ENCODE data around the gene UCP2. TPM values are rescaled to one million over a fixed set of nuclear protein-coding genes. Genes with fewer than 3 reads are reported as not detected.
"Not testable (repeated sequence)": the region's sequence is repeated elsewhere in the genome, so short reads cannot be mapped to it uniquely, and the experiment has no call there.

The UCP2 gene
- total RNA-seq, 1 donor = 1.5 TPM

- no peak overlapping the region for H3K4me3 ChIP-seq (ENCODE audit: low read depth, low read length)
- DNase-seq (ENCODE audit: low read depth) = no peak
- TF ChIP-seq, protein P1, sequence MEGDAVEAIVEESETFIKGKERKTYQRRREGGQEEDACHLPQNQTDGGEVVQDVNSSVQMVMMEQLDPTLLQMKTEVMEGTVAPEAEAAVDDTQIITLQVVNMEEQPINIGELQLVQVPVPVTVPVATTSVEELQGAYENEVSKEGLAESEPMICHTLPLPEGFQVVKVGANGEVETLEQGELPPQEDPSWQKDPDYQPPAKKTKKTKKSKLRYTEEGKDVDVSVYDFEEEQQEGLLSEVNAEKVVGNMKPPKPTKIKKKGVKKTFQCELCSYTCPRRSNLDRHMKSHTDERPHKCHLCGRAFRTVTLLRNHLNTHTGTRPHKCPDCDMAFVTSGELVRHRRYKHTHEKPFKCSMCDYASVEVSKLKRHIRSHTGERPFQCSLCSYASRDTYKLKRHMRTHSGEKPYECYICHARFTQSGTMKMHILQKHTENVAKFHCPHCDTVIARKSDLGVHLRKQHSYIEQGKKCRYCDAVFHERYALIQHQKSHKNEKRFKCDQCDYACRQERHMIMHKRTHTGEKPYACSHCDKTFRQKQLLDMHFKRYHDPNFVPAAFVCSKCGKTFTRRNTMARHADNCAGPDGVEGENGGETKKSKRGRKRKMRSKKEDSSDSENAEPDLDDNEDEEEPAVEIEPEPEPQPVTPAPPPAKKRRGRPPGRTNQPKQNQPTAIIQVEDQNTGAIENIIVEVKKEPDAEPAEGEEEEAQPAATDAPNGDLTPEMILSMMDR (IDR thresholded peaks at IDR 0.05; ENCODE audit: insufficient read depth, low read length) = no peak
These were observed 43.5 kb downstream of the UCP2 start for GRCh38 chr11:73939096-73939495.

DNA sequence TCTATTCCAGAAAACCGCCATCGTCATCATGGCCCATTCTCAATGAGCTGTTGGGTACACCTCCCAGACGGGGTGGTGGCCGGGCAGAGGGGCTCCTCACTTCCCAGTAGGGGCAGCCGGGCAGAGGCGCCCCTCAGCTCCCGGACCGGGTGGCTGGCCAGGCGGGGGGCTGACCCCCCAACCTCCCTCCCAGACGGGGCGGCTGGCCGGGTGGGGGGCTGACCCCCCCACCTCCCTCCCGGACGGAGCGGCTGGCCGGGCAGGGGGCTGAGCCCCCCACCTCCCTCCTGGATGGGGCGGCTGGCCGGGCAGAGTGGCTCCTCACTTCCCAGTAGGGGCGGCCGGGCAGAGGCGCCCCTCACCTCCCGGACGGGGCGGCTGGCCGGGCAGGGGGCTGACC lies 46.6 kb downstream of the UCP2 start:
- DNase-seq (ENCODE audit: low read depth) = not testable (repeated sequence)

DNA sequence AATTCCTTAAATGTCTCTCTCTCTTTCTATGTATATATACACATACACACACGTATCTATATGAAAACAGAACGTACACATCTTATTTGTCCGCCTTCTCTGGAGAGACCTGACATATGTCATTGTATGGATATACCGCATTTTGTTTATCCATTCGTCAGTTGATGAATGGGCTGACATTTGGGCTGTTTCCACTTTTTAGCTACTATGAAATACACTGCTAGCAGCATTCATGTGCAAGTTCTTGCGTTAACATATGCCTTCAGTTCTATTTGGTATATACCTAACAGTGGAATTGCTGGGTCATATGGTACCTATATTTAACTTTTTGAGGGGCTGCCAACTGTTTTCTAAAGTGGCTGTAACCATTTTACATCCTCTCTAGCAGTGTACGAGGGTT lies 49.9 kb downstream of the UCP2 start:
- H3K4me3 ChIP-seq (ENCODE audit: low read depth, low read length) = no peak overlapping the region
- no peak for DNase-seq (ENCODE audit: low read depth)
- TF ChIP-seq, protein P1 (IDR thresholded peaks at IDR 0.05; ENCODE audit: insufficient read depth, low read length) = no peak

More for the DNA sequence above, 46.6 kb downstream of the UCP2 start:
- not testable (repeated sequence) for H3K4me3 ChIP-seq (ENCODE audit: low read depth, low read length)

DNA sequence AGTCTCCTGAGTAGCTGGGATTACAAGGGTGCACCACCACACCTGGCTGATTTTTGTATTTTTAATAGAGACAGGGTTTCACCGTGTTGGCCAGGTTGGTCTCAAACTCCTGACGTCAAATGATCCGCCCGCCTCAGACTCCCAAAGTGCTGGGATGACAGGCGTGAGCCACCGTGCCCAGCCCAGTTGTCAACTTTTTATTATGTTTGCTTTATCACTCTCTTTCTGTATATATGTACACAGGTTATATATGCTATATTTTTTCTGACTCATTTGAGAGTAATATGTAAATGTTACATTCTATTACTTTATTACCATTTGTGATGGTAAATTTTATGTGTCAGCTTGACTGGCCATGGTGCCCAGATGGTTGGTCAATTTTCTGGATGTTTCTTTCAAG lies 50.7 kb downstream of the UCP2 start:
- H3K4me3 ChIP-seq (ENCODE audit: low read depth, low read length) = no peak overlapping the region
- DNase-seq (ENCODE audit: low read depth) = no peak
- TF ChIP-seq, protein P1 (IDR thresholded peaks at IDR 0.05; ENCODE audit: insufficient read depth, low read length) = no peak

- DNase-seq (ENCODE audit: low read depth) = peak; percentile 77
- TF ChIP-seq, protein P1 (IDR thresholded peaks at IDR 0.05; ENCODE audit: insufficient read depth, low read length) = peak; percentile 31
- no peak overlapping the region for H3K4me3 ChIP-seq (ENCODE audit: low read depth, low read length)
These were observed 51.5 kb downstream of the UCP2 start for GRCh38 chr11:73931039-73931645.

- no peak for DNase-seq (ENCODE audit: low read depth)
- TF ChIP-seq, protein P1 (IDR thresholded peaks at IDR 0.05; ENCODE audit: insufficient read depth, low read length) = no peak
- H3K4me3 ChIP-seq (ENCODE audit: low read depth, low read length) = no peak overlapping the region
These were observed 53.3 kb downstream of the UCP2 start for GRCh38 chr11:73929388-73929787.

Other genes starting within 250 kb of the UCP2 start
- gene RAB6A, start 221.8 kb downstream of the UCP2 start, total RNA-seq (ENCODE audit: low replicate concordance) = 68.4 and 158 TPM in 2 replicates
- 39.7 and 45.6 TPM in 2 replicates for gene MRPL48, start 195.0 kb downstream of the UCP2 start, total RNA-seq (ENCODE audit: low replicate concordance)
- gene COA4, start 106.0 kb downstream of the UCP2 start, total RNA-seq (ENCODE audit: low replicate concordance) = 54.2 and 70.8 TPM in 2 replicates
- 9.2 and 11.1 TPM in 2 replicates for gene PAAF1, start 105.8 kb downstream of the UCP2 start, total RNA-seq (ENCODE audit: low replicate concordance)
- gene DNAJB13, start 31.8 kb downstream of the UCP2 start, total RNA-seq (ENCODE audit: low replicate concordance) = not detected in 2 replicates
- gene UCP3, start 26.2 kb upstream of the UCP2 start, total RNA-seq (ENCODE audit: low replicate concordance) = 0.54 TPM in 1 of 2 replicates, not detected in the other
- gene C2CD3, start 188.2 kb upstream of the UCP2 start, total RNA-seq (ENCODE audit: low replicate concordance) = 8.2 and 21.7 TPM in 2 replicates
- 20.8 and 22.4 TPM in 2 replicates for gene PPME1, start 188.4 kb upstream of the UCP2 start, total RNA-seq (ENCODE audit: low replicate concordance)

Data from fibroblast of the aortic adventitia (primary cell).